ENCODE results near the gene IKBKE.

GRCh38 chr1:206461602-206462455 lies 8.4 kb upstream of the IKBKE start:
- TF ChIP-seq POLR2A (IDR thresholded peaks at IDR 0.05; ENCODE audit: low read length), result no peak
- no peak for TF ChIP-seq GATA1 (IDR thresholded peaks at IDR 0.05; ENCODE audit: low read depth, low read length)
